Activated gamma-delta T cell (primary cell): ENCODE data around the gene DAPK1.

Experiments used
- DNase-seq: peaks from one replicate; lab custom pipeline; 2025; lab: John Stamatoyannopoulos, UW

Gene DAPK1

GRCh38 chr9:87594662-87595061 is 97.0 kb downstream of the DAPK1 start:
- DNase-seq = no peak

GRCh38 chr9:87595610-87596009 is 97.9 kb downstream of the DAPK1 start:
- no peak for DNase-seq

- DNase-seq = no peak
Observed at GRCh38 chr9:87596862-87597261, 99.2 kb downstream of the DAPK1 start.

- no peak for DNase-seq
Observed at GRCh38 chr9:87597710-87598443, 100.2 kb downstream of the DAPK1 start.

GRCh38 chr9:87599901-87600610 is 102.4 kb downstream of the DAPK1 start:
- no peak for DNase-seq

- no peak for DNase-seq
Observed at GRCh38 chr9:87601176-87601575, 103.5 kb downstream of the DAPK1 start.

- DNase-seq = no peak
Observed at GRCh38 chr9:87601595-87601994, 103.9 kb downstream of the DAPK1 start.

GRCh38 chr9:87602933-87603643 is 105.4 kb downstream of the DAPK1 start:
- no peak for DNase-seq

- no peak for DNase-seq
Observed at GRCh38 chr9:87603854-87604490, 106.3 kb downstream of the DAPK1 start.

GRCh38 chr9:87604886-87605588 is 107.4 kb downstream of the DAPK1 start:
- DNase-seq = no peak

GRCh38 chr9:87605676-87606075 is 108.0 kb downstream of the DAPK1 start:
- no peak for DNase-seq

- no peak for DNase-seq
Observed at GRCh38 chr9:87606841-87607521, 109.3 kb downstream of the DAPK1 start.

GRCh38 chr9:87607859-87608258 is 110.2 kb downstream of the DAPK1 start:
- DNase-seq = no peak

GRCh38 chr9:87609002-87609401 is 111.3 kb downstream of the DAPK1 start:
- no peak for DNase-seq

- DNase-seq = no peak
Observed at GRCh38 chr9:87609486-87609885, 111.8 kb downstream of the DAPK1 start.

GRCh38 chr9:87610200-87611155 is 112.8 kb downstream of the DAPK1 start:
- no peak for DNase-seq

- no peak for DNase-seq
Observed at GRCh38 chr9:87611776-87612175, 114.1 kb downstream of the DAPK1 start.

- DNase-seq = no peak
Observed at GRCh38 chr9:87612536-87612935, 114.9 kb downstream of the DAPK1 start.

GRCh38 chr9:87613265-87614111 is 115.8 kb downstream of the DAPK1 start:
- DNase-seq = no peak
